T-helper 1 cell treated with Interleukin-12 subunit alpha and Interleukin-12 subunit beta and Interleukin-4 antibody, amounts not matched to agents 30 μg/mL and 1 μg/mL, for 36 hours (primary cell): Measurements from ENCODE around the gene STRN4.

Experiments used
- H3K27ac Mint-ChIP-seq: one replicate; pipeline ENCODE4 v1.8.0; 2021; ENCODE audit warnings: mild to moderate bottlenecking, mixed read lengths
- H3K27me3 Mint-ChIP-seq: one replicate; pipeline ENCODE4 v1.8.0; 2021; ENCODE audit warnings: low read depth, mixed read lengths
- H3K36me3 Mint-ChIP-seq: one replicate; pipeline ENCODE4 v1.8.0; 2021; ENCODE audit warnings: low read depth, mixed read lengths
- H3K4me1 Mint-ChIP-seq: one replicate; pipeline ENCODE4 v1.8.0; 2021; ENCODE audit warnings: low read depth, mixed read lengths
- H3K4me3 Mint-ChIP-seq: one replicate; pipeline ENCODE4 v1.8.0; 2021; ENCODE audit warnings: mild to moderate bottlenecking, moderate library complexity, mixed read lengths
- H3K9me3 Mint-ChIP-seq: one replicate; pipeline ENCODE4 v1.8.0; 2021; ENCODE audit warnings: mixed read lengths

The STRN4 gene

DNA sequence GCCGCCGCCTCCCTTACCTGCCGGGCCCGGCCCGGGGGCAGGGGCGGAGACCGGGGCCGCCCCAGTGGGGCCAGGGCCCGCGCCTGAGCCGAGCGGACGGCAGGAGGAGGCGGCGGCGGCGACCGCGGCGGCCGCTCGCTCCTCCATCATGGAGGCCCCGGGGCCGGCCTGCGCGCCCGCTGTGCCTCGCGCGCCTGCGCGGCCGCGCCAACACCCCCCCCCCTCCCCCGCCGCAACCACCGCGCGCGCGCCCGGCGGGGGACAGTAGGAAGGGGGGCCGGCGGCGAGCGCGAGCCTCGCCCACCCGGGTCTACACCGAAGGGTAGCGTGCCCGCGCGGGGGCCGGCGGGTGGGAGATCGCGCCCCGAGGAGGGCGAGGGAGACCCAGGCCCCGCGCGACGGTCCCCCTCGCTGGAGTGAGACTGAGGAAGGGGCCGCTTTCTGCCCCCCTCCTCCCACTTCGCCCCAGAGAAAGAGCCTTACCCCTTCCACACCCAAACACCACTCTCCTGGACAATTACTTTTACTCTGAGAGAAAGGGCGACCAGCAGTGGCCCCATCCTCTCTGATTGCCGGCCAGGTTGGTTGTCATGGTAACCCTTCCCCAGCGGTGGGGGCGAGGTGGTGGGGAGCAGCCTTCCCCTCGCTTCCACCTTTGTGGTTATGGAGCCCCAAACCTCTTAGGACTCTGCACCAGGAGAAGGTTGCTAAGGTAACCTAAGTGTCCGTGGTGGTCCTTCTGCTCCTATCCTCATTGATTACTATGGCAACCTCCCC, at the start of gene STRN4:
TSS of gene STRN4 (minus strand) at position 170 of the 777 bp plus-strand sequence. CDS start at position 150, 20 bp downstream.
- Mint-ChIP-seq H3K9me3 (no peaks in the 10 kb centered on the region), H3K27ac (peak within 1 kb of the TSS; percentile 87), H3K4me3 (peak within 1 kb of the TSS; percentile 93), H3K36me3 (peaks cover 2% of the 10 kb centered on the region), H3K27me3 (no peaks in the 10 kb centered on the region), H3K4me1 (peaks cover 30% of the 10 kb centered on the region)

GRCh38 chr19:46791944-46792343, 45.7 kb upstream of the STRN4 start:
- H3K4me3 Mint-ChIP-seq: peak overlapping the region; percentile 47
- H3K36me3 Mint-ChIP-seq: no peaks in the 10 kb centered on the region
- peaks cover 28% of the 10 kb centered on the region for H3K4me1 Mint-ChIP-seq
- H3K9me3 Mint-ChIP-seq: no peaks in the 10 kb centered on the region
- H3K27me3 Mint-ChIP-seq: peaks cover 5% of the 10 kb centered on the region
- H3K27ac Mint-ChIP-seq: peak overlapping the region; percentile 75

GRCh38 chr19:46789371-46789770, 43.1 kb upstream of the STRN4 start:
- Mint-ChIP-seq H3K27me3 (peaks cover 5% of the 10 kb centered on the region), H3K36me3 (peaks cover 18% of the 10 kb centered on the region), H3K27ac (no peak overlapping the region), H3K4me3 (no peak overlapping the region), H3K9me3 (no peaks in the 10 kb centered on the region), H3K4me1 (peaks cover 47% of the 10 kb centered on the region)

DNA sequence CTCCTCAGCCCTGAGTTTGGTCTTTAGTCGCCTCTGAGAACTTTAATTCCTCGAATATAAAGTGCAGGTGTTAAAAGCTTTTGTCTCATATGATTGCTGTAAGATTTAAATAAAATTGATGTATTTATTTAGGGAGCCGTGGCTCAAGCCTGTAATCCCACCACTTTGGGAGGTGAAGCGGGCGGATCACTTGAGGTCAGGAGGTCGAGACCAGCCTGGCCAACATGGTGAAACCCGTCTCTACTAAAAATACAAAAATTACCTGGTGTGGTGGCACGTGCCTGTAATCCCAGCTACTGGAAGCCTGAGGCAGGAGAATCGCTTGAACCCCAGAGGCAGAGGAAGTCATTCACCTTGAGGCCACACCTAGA, 42.7 kb upstream of the STRN4 start:
- Mint-ChIP-seq H3K36me3 (peaks cover 22% of the 10 kb centered on the region), H3K4me1 (peaks cover 51% of the 10 kb centered on the region), H3K27ac (peak overlapping the region; percentile 74), H3K4me3 (peak overlapping the region; percentile 97), H3K27me3 (peaks cover 5% of the 10 kb centered on the region), H3K9me3 (no peaks in the 10 kb centered on the region)

- Mint-ChIP-seq H3K9me3 (no peaks in the 10 kb centered on the region), H3K27me3 (no peaks in the 10 kb centered on the region), H3K36me3 (peaks cover 26% of the 10 kb centered on the region), H3K4me3 (peak within 1 kb of the TSS; percentile 97), H3K4me1 (peaks cover 56% of the 10 kb centered on the region), H3K27ac (peak within 1 kb of the TSS; percentile 95)
These were observed 42.2 kb upstream of the STRN4 start, which contains the start of gene SLC1A5 for GRCh38 chr19:46788262-46788967. SLC1A5 (minus strand) TSS chr19:46788594; CDS start chr19:46787965, 629 bp downstream.

- Mint-ChIP-seq H3K9me3 (no peaks in the 10 kb centered on the region), H3K27me3 (no peaks in the 10 kb centered on the region), H3K27ac (peak overlapping the region; percentile 95), H3K36me3 (peaks cover 35% of the 10 kb centered on the region), H3K4me1 (peaks cover 61% of the 10 kb centered on the region), H3K4me3 (peak overlapping the region; percentile 97)
These were observed 41.3 kb upstream of the STRN4 start for GRCh38 chr19:46787331-46788261.

DNA sequence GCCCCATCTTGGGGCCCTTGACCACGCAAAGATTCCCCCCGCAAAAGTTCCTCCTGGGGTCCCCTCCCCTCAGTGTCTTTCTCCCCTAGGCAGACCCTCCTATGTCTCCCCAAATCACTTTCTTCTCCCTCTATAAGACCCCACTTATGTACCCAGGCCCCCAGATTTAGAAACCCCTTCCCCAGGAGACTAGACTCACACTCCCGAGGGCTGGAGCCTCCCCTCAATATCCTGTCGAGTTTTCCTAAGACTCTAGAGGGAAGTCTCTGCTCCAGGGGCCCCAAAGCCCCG, 40.7 kb upstream of the STRN4 start:
- peaks cover 58% of the 10 kb centered on the region for H3K4me1 Mint-ChIP-seq
- no peaks in the 10 kb centered on the region for H3K9me3 Mint-ChIP-seq
- peaks cover 39% of the 10 kb centered on the region for H3K36me3 Mint-ChIP-seq
- H3K27ac Mint-ChIP-seq: peak overlapping the region; percentile 95
- no peaks in the 10 kb centered on the region for H3K27me3 Mint-ChIP-seq
- H3K4me3 Mint-ChIP-seq: peak overlapping the region; percentile 97

DNA sequence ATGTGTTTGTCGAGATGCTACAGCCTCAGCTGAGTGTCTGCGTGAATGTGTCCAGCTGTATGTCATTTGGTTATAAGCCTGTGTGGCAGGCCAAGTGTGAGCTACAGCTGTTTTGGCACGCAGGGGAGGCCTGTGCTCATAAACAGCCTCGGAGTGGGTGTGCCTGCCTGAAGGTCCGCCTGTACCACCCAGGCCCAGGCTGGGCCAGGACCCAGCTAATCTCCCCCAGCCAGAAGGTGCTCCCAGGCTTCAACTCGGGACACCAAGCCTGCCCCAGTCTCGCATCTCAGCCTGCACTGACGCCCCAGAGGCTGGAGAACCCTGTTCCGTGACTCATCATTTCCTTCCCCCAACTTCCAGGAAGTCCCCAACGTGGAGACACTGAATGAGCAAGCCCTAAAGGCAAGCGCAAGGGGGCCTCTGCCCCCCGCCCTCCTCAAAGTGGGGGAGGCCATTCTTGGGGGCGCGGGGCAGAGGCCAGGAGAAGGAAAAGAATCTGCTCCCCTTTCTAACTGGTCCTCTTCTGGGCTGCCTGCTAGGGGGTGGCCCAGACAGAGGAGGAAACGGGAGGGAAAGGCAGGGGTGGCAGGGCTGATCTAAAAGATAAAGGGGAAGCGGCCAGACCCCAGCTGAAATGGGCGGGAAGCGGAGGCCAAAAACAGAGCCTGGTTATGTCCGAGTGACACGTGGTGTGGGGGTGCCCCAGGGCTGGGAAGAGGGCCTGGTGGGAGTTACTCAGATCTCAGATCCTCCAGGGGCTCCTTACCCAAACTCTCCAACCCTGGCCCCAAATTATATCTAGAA, 40.2 kb upstream of the STRN4 start:
- Mint-ChIP-seq H3K9me3 (no peaks in the 10 kb centered on the region), H3K4me3 (peak overlapping the region; percentile 97), H3K27ac (peak overlapping the region; percentile 95), H3K36me3 (peaks cover 44% of the 10 kb centered on the region), H3K4me1 (peaks cover 52% of the 10 kb centered on the region), H3K27me3 (no peaks in the 10 kb centered on the region)

GRCh38 chr19:46785980-46786235, 39.7 kb upstream of the STRN4 start:
- Mint-ChIP-seq H3K4me3 (peak overlapping the region; percentile 97), H3K27ac (peak overlapping the region; percentile 95), H3K27me3 (no peaks in the 10 kb centered on the region), H3K4me1 (peaks cover 49% of the 10 kb centered on the region), H3K9me3 (no peaks in the 10 kb centered on the region), H3K36me3 (peaks cover 45% of the 10 kb centered on the region)

DNA sequence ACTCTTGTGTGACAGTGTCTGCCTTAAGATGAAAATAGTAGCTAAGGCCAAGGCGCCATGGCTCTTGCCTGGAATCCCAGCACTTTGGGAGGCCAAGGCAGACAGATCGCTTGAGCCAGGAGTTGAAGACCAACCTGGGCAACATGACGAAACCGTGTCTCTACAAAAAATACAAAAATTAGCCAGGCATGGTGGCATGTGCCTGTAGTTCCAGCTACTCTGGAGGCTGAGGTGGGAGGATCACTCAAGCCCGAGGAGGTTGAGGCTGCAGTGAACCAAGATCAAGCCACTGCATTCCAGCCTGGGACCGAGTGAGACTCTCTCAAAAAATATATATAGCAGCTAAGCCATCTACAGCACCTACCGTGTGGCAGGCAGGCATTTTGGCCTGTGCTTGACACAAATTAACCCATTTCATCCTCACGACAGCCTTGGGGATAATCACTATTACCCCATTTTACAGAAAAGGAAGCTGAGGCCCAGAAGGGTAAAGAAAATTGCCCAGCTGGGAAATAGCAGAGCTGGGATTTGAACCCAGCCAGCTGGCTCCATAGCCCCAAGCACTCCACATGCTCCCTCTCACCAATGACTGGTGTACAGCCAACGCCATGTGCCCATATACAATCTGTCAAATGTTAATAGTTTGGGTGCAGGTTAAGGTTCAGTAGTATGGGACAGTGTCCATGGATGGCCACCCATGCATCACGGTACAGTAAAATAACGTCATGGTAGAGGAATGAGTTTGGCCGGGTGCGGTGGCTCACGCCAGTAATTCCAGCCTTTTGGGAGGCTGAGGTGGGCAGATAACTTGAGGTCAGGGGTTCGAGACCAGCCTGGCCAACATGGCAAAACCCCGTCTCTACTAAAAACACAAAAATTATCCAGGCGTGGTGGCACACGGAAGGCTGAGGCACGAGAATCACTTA, 39.1 kb upstream of the STRN4 start:
- H3K4me1 Mint-ChIP-seq: peaks cover 49% of the 10 kb centered on the region
- H3K27me3 Mint-ChIP-seq: no peaks in the 10 kb centered on the region
- peak overlapping the region; percentile 97 for H3K4me3 Mint-ChIP-seq
- H3K9me3 Mint-ChIP-seq: no peaks in the 10 kb centered on the region
- peak overlapping the region; percentile 95 for H3K27ac Mint-ChIP-seq
- H3K36me3 Mint-ChIP-seq: peaks cover 45% of the 10 kb centered on the region

- Mint-ChIP-seq H3K4me1 (peaks cover 46% of the 10 kb centered on the region), H3K27ac (peak overlapping the region; percentile 95), H3K9me3 (no peaks in the 10 kb centered on the region), H3K36me3 (peaks cover 46% of the 10 kb centered on the region), H3K4me3 (peak overlapping the region; percentile 97), H3K27me3 (no peaks in the 10 kb centered on the region)
These were observed 38.2 kb upstream of the STRN4 start for GRCh38 chr19:46784262-46785053.

GRCh38 chr19:46783670-46784069, 37.4 kb upstream of the STRN4 start:
- Mint-ChIP-seq H3K36me3 (peaks cover 49% of the 10 kb centered on the region), H3K27me3 (no peaks in the 10 kb centered on the region), H3K9me3 (no peaks in the 10 kb centered on the region), H3K4me3 (peak overlapping the region; percentile 97), H3K4me1 (peaks cover 40% of the 10 kb centered on the region), H3K27ac (peak overlapping the region; percentile 95)
